Measurements from ENCODE around the gene HLA-DOB. TPM values are rescaled to one million over a fixed set of nuclear protein-coding genes. Genes with fewer than 3 reads are reported as not detected.

HLA-DOB gene
- total and polyA plus RNA-seq, 2 of the 13 experiments (the other 11 are each of a cell fraction or from before 2014, with no cell fraction given), result not detected

- TF ChIP-seq ZNF687 (CRISPR knock-in tag; IDR thresholded peaks at IDR 0.05) (peak; percentile 80), TAF1 (CRISPR knock-in tag; IDR thresholded peaks at IDR 0.05) (peak; percentile 66), FOSL1 (CRISPR knock-in tag; IDR thresholded peaks at IDR 0.05; ENCODE audit: borderline replicate concordance) (no peak), ZBTB42 (CRISPR knock-in tag; IDR thresholded peaks at IDR 0.05) (no peak), U2AF2 (IDR thresholded peaks at IDR 0.05; ENCODE audit: low read depth, low read length) (no peak), ARID5B (CRISPR knock-in tag; IDR thresholded peaks at IDR 0.05) (peak; percentile 66), ZNF18 (CRISPR knock-in tag; IDR thresholded peaks at IDR 0.05; ENCODE audit: insufficient replicate concordance) (peak; percentile 45), MZF1 (CRISPR knock-in tag; IDR thresholded peaks at IDR 0.05; ENCODE audit: borderline replicate concordance) (no peak), ZFYVE20 (CRISPR knock-in tag; IDR thresholded peaks at IDR 0.05; ENCODE audit: borderline replicate concordance, low read depth) (0 out of 2 replicates have a peak, but pooled peaks have one; percentile 36), ZNF543 (CRISPR knock-in tag; IDR thresholded peaks at IDR 0.05) (no peak; the same call in 1 of the 2 replicates)
- TF ChIP-seq, protein P1, sequence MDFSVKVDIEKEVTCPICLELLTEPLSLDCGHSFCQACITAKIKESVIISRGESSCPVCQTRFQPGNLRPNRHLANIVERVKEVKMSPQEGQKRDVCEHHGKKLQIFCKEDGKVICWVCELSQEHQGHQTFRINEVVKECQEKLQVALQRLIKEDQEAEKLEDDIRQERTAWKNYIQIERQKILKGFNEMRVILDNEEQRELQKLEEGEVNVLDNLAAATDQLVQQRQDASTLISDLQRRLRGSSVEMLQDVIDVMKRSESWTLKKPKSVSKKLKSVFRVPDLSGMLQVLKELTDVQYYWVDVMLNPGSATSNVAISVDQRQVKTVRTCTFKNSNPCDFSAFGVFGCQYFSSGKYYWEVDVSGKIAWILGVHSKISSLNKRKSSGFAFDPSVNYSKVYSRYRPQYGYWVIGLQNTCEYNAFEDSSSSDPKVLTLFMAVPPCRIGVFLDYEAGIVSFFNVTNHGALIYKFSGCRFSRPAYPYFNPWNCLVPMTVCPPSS (IDR thresholded peaks at IDR 0.05), result no peak
These were observed 37.0 kb upstream of the HLA-DOB start, which contains the start of the genes PSMB9 and TAP1 (continued) for GRCh38 chr6:32853541-32854375.

All from HepG2 (cell line).